Esophagus (tissue), 2 donors: Measurements from ENCODE around the gene PPP1R18. TPM values are rescaled to one million over a fixed set of nuclear protein-coding genes. Genes with fewer than 3 reads are reported as not detected.

Experiments
- H3K27ac ChIP-seq, 2 donors: one replicate each; pipeline ENCODE4 v1.5.1; 2013; ENCODE audit warnings: low read depth in 2 of 2, mild to moderate bottlenecking in 2 of 2, inconsistent platforms in 1 of 2, low read length in 1 of 2, moderate library complexity in 1 of 2
- H3K27me3 ChIP-seq, 2 donors: one replicate each; pipeline ENCODE4 v1.6.1; 2013; ENCODE audit warnings: low read length in 2 of 2, control low read depth in 1 of 2, mild to moderate bottlenecking in 1 of 2; ENCODE audit not compliant: insufficient read depth in 2 of 2, control insufficient read depth in 1 of 2
- H3K36me3 ChIP-seq, 2 donors: one replicate each; pipeline ENCODE4 v1.6.1; 2013; ENCODE audit warnings: low read length in 1 of 2; ENCODE audit not compliant: control insufficient read depth in 2 of 2, insufficient read depth in 2 of 2
- H3K4me1 ChIP-seq, 2 donors: one replicate each; pipeline ENCODE4 v1.6.1; 2013; ENCODE audit warnings: low read length in 1 of 2; ENCODE audit not compliant: control insufficient read depth in 2 of 2, insufficient read depth in 2 of 2
- H3K4me3 ChIP-seq, 2 donors: one replicate each; pipeline ENCODE4 v1.5.1; 2013; ENCODE audit warnings: low read length in 2 of 2, mild to moderate bottlenecking in 2 of 2, low read depth in 1 of 2, moderate library complexity in 1 of 2
- H3K9me3 ChIP-seq, 2 donors: one replicate each; pipeline ENCODE4 v1.6.1; 2013; ENCODE audit warnings: mild to moderate bottlenecking in 2 of 2, low read depth in 1 of 2, low read length in 1 of 2, moderate library complexity in 1 of 2; ENCODE audit not compliant: control insufficient read depth in 2 of 2, insufficient read depth in 1 of 2
- WGBS, 2 donors: extraction: QIAGEN DNeasy Blood & Tissue Kit; methylation state at CpG; one replicate each; pipeline ENCODE4 v1.1.7; 2013; 5-methylcytosine and 5-hydroxymethylcytosine counted together
- polyA plus RNA-seq, 2 donors: library from polyadenylated mRNA; stranded (reverse); fragments of 200-250 nt; gene quantifications; one replicate each; pipeline ENCODE4 v1.2.3, GENCODE V29; 2013
- donor health status: healthy with polysubstance abuse.
- donor health status: Bipolar disorder and iron deficiency.

The PPP1R18 gene
- polyA plus RNA-seq, 2 donors = 22.1 to 22.4 TPM

DNA sequence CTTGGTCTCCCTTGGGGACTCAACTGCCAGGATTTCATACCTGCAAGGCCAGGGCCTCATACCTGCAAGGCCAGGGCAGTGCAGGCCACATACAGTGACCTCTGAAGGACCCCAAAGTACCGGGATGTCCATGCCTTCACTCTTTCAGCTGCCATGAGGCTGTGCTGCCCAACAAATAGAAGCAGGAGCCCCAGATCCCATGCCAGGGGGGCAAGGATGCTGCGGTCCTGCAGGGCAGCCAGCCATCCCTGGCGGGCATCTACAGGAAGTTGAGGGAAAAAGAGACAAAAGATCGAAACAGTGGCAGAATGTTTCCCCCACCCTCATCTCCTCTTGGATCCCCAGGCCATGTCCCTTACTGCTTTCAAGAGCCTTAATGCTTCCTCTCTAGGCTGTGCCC is 3.5 kb upstream of the PPP1R18 start:
- H3K4me3 ChIP-seq = peak overlapping the region; percentile 75 to 85
- peak overlapping the region; percentile 95 to 96 for H3K27ac ChIP-seq
- H3K36me3 ChIP-seq = no peaks in the 10 kb centered on the region
- 11 to 26% methylated on average over 4 of the region's 4 CpGs for WGBS, 2 donors
- no peaks in the 10 kb centered on the region for H3K9me3 ChIP-seq
- peaks cover 2 to 11% of the 10 kb centered on the region in 2 donors for H3K4me1 ChIP-seq
- H3K27me3 ChIP-seq = no peaks in the 10 kb centered on the region

DNA sequence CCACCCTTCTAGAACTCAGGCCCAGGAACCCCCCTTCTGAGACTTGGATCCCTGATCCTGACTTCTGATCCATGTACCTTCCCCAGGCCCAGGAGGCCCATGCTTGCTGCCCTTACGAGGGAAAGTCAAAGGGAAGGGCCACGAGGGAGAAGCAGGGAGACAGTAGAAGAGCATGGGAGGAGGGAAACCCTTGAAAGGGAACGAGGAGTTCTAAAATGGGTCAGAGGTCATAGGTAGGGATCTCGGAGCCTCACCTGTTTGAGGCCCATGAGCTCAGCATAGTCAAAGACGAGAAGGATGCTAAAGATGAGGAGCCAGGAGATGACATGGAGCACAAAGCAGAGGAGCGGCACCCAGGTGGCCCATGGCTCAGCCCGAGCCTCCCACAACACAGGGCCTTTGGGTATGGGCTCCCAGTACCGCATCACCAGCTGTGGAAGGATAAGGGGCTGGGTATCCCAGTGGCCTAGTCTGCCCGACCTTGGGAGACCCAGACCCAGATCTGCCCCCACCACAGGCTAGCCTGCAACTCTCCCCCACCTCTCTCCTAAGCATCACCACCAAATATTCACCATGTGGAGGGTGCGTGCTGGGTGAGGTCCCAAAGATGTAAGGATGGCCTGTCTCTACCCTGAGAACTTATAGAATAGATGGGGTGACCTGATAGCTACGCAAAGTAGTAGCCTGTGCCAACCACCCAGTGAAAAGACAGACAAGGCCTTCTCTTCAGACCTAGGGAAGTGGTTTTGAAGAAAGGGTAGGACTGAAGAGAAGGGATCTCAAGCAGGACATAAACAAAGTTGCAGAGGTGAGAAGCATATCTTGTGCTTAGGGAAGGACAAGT is 2.8 kb upstream of the PPP1R18 start:
- Histone ChIP-seq H3K36me3 (no peaks in the 10 kb centered on the region), H3K27me3 (no peaks in the 10 kb centered on the region), H3K27ac (peak overlapping the region; percentile 95 to 99), H3K4me3 (no peak overlapping the region), H3K4me1 (peaks cover 2 to 14% of the 10 kb centered on the region in 2 donors), H3K9me3 (no peaks in the 10 kb centered on the region)
- WGBS, 2 donors = 78 to 82% methylated on average over 11 of the region's 11 CpGs

DNA sequence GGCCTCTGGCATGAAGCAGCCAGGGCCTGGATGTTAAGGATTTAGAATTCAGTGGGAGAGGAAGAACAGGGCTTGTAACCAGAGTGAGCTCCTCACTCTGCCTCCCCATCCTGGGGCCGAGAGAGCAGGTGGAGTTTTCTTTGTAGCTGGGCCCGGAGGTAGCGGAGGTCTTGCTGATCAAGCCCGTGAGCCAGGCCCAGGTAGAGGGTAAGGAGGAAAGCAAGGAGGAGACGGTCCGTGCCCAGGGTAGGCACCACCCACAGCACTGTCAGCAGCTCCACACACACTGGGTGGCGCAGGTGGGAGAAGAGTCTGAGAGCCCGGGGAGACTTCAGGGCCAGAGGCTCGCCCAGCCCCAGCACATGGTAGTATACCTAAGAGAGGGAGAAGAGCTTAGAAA is 2.1 kb upstream of the PPP1R18 start:
- H3K4me3 ChIP-seq = no peak overlapping the region
- H3K9me3 ChIP-seq = no peaks in the 10 kb centered on the region
- peak overlapping the region; percentile 99 for H3K27ac ChIP-seq
- no peaks in the 10 kb centered on the region for H3K27me3 ChIP-seq
- WGBS, 2 donors = 70 to 74% methylated on average over 9 of the region's 9 CpGs
- peaks cover 2 to 14% of the 10 kb centered on the region in 2 donors for H3K4me1 ChIP-seq
- H3K36me3 ChIP-seq = no peaks in the 10 kb centered on the region

DNA sequence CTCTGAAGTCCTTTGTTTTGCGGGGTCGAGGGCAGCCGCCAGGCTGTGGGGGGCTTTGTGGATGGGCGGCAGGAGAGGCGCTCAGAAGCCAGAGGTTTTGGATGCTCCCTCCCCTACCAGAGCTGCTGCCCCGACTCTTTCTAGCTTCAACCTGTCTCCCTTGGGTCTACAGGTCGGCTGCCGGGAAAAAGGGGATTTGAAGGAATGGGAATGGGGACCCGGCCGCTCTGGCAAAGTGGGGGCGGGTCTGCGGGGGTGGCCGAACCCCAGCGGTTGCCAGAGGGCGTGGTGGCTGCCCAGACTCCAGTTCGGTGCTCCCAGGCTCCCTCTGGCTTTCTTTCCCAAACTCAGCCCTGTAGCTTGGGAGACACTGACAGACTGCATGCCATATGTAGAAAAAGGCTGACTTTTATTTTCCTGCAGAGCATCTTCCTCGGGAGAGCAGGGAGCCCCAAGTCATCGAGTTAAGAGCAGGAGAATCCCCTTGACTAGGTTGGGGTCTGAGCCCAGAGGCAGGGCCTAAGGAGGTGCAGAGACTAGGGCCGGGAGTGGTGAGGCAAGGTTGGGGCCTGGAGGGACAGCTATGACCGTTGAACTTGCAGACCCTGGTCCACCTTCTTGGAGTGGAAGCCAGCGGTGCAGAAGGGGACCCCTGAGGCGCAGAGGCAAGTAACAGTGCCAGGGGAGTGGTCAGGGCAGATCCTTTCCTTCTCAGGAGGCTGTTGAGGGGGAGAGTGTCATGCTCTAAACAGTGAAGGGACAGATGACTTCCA is 1.4 kb upstream of the PPP1R18 start:
- Histone ChIP-seq H3K4me1 (peaks cover 2 to 14% of the 10 kb centered on the region in 2 donors), H3K4me3 (peak overlapping the region; percentile 77 to 79), H3K27me3 (no peaks in the 10 kb centered on the region), H3K27ac (peak overlapping the region; percentile 99), H3K36me3 (no peaks in the 10 kb centered on the region), H3K9me3 (no peaks in the 10 kb centered on the region)
- 9 to 11% methylated on average over 22 of the region's 22 CpGs for WGBS, 2 donors

DNA sequence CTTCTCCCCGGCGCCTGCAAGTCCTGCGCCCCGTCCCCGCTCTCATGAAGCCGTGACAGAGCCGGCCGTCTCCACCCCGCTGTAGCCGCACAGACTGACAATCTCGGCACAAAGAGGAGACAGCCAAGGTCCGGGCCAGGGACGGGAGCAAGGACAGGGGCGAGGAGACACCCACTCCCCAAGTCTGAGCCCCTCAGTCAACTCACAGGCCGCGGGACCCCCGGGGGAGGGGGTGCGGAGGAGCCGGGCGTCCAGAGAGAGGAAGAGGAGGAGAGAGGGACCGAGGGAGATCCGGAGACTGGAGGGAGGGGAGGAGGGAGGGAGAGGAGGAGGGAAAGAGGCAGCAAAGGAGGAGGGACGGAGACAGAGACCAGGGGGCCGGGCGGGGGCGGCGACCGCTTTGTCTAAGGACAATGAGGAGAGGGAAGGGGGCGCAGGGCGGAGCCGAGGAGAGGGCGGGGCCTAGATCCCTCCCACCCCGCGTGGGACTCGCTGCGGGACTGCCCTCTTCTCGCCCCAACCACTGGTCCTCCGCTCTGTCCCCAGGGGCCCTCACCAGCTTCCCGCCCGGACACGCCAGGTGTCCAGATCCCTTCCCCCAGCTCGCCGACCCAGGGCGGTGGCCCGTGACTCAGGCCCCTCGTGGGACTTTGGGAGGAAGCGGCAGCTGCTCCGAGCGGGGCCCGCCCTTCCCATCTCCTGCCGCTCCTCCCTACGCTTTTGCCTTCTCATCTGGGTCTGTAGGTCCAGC is 638 bp upstream of the PPP1R18 start:
- H3K27me3 ChIP-seq = no peaks in the 10 kb centered on the region
- H3K27ac ChIP-seq = peak overlapping the region; percentile 99
- peaks cover 2 to 20% of the 10 kb centered on the region in 2 donors for H3K4me1 ChIP-seq
- no peaks in the 10 kb centered on the region for H3K36me3 ChIP-seq
- H3K4me3 ChIP-seq = peak overlapping the region; percentile 77 to 79
- H3K9me3 ChIP-seq = no peaks in the 10 kb centered on the region
- 0 to 1% methylated on average over 48 to 52 of the region's 52 CpGs for WGBS, 2 donors

DNA sequence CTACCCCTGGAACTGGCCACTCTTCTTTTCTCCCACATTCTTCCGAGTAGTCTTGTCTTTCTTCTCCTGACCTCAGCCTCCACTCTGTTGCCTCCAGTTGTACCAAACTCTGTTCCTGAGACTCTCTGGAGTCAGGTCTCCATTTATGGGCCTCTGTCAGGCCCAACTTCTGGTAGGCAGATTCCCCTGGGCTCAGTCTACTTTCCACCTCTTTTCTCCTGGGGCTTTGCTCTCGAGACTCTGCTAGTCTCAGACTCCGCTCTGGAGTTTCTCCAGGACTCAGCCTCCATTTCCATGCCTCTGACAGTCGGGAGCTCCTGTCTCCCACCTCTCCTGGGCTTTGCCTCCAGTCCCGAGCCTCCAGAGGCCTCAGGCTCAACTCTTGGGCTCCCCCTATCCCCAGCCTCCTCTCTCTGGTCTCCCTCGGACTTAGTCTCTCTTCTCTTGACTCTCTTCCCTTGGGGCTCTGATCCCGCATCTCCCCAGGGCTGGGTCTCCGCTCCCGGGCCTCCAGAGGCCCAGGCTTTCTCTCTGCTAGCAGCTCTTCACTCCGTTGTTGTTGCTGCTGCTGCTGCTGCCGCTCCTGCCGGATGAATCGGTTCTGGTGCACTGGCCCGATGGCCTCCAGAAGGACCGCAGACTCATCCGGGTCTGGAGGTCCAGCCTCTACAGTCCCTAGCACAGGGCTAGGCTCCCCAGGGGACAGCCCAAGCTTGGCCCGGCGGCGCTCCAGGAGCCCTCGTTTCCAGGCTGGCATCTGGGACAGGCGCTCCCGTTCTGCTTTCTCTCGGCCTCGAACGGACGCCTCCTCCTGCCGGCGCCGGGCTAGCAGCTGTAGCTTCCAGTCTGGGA is 1.1 kb downstream of the PPP1R18 start:
- WGBS, 2 donors = 13 to 28% methylated on average over 29 of the region's 29 CpGs
- H3K4me3 ChIP-seq = peak overlapping the region; percentile 77 to 79
- no peaks in the 10 kb centered on the region for H3K27me3 ChIP-seq
- peak overlapping the region; percentile 99 for H3K27ac ChIP-seq
- H3K36me3 ChIP-seq = peaks cover 0 to 1% of the 10 kb centered on the region in 2 donors
- H3K9me3 ChIP-seq = no peaks in the 10 kb centered on the region
- H3K4me1 ChIP-seq = peaks cover 2 to 21% of the 10 kb centered on the region in 2 donors

DNA sequence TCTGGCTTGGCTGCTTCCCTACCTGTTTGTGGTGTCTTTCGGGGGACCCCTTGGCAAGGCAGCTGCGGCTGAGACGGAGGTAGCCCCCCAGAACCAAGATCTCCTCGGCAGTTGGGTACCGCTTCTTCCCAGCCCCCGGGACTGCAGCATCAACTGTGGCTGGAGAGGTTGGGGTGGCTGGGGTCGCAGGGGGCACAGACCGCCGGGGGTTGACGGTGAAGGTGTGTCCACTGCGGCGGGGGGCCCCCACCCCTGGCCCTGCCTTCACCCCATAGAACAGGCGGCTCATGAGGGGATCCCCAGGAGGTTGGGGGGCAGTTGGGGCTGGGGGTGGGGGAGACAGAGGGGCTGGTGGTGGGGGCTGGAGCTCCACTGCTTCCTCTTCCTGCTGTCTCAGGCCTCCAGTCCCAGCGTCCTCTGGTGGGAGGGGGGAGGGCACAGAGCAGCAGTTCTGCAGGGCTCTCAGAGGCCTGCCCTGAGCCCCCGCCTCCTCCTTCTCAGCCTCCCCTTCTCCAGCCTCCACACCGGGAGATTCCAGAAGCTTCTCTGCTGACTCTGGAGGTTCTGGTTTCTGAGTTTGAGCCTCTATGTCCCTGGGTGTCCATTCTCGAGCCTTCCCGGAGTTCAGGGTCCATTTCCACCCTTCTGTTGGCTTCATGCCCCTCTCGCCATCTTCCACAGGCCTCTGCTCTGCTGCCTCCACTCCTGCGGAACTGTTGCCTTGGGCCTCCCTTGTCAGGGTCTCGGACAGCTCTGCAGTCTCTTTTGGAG is 1.9 kb downstream of the PPP1R18 start:
- peak overlapping the region; percentile 99 for H3K27ac ChIP-seq
- no peaks in the 10 kb centered on the region for H3K27me3 ChIP-seq
- 6 to 17% methylated on average over 21 of the region's 21 CpGs for WGBS, 2 donors
- H3K36me3 ChIP-seq = peaks cover 3 to 4% of the 10 kb centered on the region in 2 donors
- H3K9me3 ChIP-seq = no peaks in the 10 kb centered on the region
- H3K4me1 ChIP-seq = peaks cover 2 to 20% of the 10 kb centered on the region in 2 donors
- H3K4me3 ChIP-seq = peak overlapping the region; percentile 77 to 79

DNA sequence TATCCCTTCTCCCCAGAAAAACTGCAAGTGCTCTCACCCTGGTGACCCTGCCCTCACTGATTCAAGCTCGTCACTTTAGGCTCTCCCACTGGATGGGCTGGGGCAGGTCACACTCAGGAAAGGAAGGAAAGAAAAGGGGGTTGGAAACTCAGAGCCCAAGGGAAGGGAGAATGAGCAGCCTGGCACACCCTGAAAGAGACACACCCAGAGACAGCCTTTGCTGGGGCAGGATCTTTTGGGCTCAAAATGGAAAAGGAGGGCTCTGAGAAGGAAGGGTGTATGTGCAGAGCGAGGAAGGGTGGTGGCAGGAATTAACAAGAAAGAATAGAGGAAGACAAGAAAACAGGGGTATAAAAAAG is 2.5 kb downstream of the PPP1R18 start:
- 2 to 18% methylated on average over 2 of the region's 2 CpGs for WGBS, 2 donors
- Histone ChIP-seq H3K9me3 (no peaks in the 10 kb centered on the region), H3K4me3 (peak overlapping the region; percentile 55 to 77), H3K27me3 (no peaks in the 10 kb centered on the region), H3K27ac (peak overlapping the region; percentile 95 to 99), H3K36me3 (peaks cover 3 to 4% of the 10 kb centered on the region in 2 donors), H3K4me1 (peaks cover 2 to 20% of the 10 kb centered on the region in 2 donors)
